Measurements from ENCODE around the gene GPR83.
"Not testable (repeated sequence)": the region's sequence is repeated elsewhere in the genome, so short reads cannot be mapped to it uniquely, and the experiment has no call there.

The GPR83 gene

GRCh38 chr11:94400839-94401772 lies at the start of gene GPR83:
Gene GPR83 (minus strand): TSS chr11:94401419. CDS start chr11:94401247, 172 bp downstream.
- FAIRE-seq: no peak

- FAIRE-seq: no peak
Observed at GRCh38 chr11:94450048-94450447, 48.8 kb upstream of the GPR83 start.

- FAIRE-seq: no peak
Observed at GRCh38 chr11:94449437-94449836, 48.2 kb upstream of the GPR83 start.

- FAIRE-seq: no peak
Observed at GRCh38 chr11:94449029-94449428, 47.8 kb upstream of the GPR83 start.

DNA sequence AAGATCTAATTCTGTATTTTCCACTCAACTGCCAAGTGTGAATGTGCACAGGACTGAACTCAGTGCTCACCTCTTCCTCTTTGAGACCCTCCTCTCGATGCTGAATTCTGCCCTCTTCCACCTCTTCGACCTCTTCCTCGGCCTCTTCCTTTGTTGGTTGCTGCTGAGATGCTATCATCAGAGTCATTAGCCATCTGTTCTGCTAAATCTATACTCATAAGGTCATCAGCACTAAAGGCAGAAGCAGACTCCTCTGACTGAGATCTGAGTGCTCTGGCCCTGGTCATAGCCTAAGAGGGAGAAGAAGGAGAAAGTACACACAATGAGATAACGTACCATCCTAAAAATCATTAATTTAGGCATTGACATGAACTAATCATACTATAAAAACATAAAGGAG lies 45.9 kb upstream of the GPR83 start:
- FAIRE-seq: no peak

GRCh38 chr11:94445641-94446040 lies 44.4 kb upstream of the GPR83 start:
- no peak for FAIRE-seq

DNA sequence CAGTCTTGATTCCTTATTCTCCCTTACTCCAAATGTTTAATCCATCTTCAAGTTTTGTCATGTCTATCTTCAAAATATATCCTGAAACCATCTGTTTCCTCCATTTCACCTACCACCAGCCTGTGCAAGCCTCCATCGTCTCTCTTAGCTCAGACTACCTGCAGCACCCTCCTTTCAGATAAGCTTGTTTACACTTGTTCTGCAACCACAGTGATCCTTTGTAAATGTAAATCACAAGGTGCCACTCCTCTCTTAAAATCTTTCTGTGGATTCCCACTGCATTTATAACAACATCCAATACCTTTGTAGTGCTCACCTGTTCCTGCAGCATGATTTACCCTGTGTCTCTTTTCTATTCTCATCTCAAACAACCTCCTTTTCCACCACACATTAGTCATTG lies 31.8 kb upstream of the GPR83 start:
- FAIRE-seq: no peak

GRCh38 chr11:94424662-94425061 lies 23.4 kb upstream of the GPR83 start:
- FAIRE-seq: no peak

- no peak for FAIRE-seq
Observed at GRCh38 chr11:94424011-94424410, 22.8 kb upstream of the GPR83 start.

DNA sequence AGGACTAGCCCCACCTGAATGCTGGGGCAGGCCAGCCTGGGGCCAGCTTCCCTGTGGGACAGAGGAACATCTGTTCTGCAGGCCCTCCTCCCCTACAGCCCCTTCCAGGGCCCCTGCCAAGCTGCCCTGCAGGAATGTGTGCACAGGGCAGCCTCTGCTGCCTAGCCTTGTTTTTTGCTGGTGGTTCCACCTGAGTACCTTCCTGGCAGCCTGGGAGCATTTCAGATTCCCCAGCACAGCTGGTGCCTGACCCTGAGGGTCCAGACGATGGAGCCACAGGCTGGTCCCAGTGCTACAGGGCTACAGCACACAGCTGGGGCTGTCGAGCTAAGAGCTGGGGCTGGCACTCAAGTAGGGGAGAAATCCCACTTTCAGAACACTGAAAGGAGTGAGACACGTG lies 22.3 kb upstream of the GPR83 start:
- FAIRE-seq: no peak

DNA sequence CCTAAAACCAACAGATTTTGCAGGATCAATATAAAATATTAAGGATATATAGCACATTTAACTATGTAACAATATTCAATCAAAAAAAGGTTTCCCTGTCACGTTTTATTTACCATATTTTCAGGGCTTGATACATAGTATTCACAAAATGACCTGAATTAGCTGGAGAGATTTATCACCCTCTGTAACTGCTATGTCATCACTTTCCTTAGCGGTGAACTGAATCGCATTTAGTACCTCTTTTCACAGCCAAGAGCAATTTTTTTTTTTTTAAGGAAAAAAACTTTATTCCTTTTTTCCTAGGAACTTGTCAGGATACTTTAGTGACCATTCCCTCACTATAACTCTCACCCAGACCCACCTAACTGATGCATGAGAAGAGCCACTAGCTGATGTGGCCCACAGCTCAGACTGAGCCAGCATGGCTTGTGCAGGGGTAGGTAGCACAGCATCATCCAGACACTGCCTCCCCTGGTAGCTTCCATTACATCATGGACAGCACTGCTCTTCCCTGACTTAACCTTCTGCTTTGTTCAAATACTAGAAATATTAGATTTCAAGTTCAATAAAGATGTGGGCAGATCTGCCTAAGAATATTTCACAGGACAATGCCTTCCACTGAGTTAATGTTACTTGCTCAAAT lies 17.0 kb upstream of the GPR83 start:
- FAIRE-seq: no peak

GRCh38 chr11:94417386-94417987 lies 16.3 kb upstream of the GPR83 start:
- peak; percentile 87 for FAIRE-seq

DNA sequence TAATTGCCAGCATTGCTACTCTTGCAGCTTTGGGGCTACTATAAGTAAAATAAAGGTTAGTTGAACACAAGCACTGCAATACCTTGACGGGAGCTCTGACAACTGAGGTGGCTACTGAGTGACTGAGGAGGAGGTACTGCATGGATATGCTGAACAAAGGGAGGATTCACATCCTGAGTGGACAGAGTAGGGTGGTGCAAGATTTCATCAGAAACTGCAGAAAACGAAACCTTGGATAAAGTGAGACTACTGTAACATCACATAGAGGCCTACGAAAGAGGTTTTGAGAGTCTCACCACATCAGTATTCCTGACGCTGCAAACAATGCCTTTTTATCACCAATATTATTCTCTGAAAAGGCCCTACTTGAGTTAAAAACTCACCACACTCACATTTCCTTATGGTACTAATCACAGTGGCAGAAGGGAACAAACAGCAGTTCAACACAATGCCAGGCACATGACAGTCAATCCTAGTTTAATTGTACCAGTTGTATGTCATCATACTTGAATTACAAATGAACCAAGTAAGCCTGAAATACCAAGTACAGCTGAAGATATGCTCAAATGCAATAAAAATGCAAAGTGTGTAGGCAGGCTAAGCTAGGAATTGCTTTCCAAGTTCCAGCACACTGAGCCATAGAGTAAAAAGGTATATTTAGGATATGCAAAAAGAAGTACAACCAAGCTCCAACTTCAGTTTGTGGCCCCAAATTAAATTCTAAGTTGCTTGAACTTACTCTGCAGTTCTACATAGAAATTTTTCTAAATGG lies 4.0 kb upstream of the GPR83 start:
- no peak for FAIRE-seq

DNA sequence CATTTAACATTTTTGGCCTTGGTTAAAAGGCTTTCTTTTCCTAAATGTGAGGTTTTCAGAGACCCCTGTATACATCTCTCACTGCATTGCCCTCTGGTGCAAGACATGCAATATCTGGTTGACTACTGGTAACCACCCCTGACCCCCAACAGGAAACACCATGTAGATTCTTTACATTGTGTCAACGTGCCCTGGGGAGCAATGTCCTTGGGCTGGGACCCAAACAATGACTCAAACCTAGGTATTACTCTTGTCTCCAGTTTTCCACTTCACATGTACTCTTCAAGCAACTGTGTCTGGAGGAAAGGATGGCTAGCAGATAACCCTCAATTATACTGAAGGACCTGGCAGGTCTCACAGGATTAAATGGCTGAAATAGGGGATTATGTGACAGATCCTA lies 1.1 kb upstream of the GPR83 start:
- no peak for FAIRE-seq

DNA sequence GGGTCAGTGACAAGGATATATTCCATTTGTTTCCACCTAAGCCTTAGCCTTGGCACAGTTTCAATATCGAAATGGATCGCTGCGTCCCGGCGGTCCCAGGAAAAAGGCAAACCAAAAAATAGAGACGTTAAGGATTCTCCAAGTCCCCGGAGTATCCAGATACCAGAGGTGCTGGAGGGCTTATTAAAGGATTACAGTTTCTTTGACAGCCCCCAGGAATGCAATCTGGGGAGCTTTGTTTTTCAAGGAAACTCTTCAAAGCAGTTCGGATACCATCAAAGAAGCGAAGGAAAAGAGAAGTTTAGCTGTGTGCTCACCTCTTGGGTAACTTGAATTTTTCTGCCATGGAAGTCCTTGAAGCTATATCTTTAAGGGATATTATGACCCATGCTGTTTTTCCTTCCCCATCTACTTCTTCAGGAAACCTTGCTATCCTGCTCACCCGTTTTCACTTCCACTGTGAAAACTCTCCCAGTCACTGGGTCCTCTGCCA lies 600 bp upstream of the GPR83 start:
- FAIRE-seq: no peak

DNA sequence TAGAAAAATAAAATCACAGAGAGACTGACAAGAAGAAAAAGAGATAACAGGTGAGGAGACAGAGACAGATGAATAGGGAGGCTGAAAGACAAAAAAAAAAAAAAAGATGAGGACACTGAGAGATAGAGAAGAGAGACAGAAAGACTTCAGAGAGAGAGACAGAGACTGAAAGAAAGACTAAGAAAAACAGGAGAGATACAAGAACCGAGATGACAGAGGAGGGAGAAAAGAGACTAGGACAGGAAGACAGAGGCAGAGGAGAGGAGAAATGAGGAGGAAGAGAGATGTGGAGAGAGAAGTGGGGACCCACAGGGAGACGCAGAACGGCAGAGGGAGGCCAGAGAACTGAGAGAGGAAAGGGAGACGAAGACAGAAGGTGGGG lies 771 bp downstream of the GPR83 start:
- FAIRE-seq: no peak

DNA sequence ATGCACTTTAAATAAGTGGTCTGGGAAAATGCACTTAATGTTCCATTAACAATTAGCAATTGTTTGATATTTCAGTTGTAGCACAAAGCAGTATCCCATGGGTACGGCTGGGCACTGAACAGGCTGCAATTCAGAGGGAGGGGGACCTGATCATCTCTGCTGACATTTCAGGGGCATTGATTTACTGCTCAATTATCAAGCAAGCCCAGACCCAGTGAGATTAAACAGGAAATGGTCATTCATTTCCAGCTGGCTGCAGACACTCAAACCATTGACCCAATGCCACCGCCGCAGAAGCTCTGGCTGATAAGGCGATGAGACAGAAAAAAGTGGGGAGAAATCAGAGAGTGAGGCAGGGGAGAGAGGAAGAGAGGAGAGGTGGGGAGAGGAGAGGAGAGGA lies 1.2 kb downstream of the GPR83 start:
- no peak for FAIRE-seq

DNA sequence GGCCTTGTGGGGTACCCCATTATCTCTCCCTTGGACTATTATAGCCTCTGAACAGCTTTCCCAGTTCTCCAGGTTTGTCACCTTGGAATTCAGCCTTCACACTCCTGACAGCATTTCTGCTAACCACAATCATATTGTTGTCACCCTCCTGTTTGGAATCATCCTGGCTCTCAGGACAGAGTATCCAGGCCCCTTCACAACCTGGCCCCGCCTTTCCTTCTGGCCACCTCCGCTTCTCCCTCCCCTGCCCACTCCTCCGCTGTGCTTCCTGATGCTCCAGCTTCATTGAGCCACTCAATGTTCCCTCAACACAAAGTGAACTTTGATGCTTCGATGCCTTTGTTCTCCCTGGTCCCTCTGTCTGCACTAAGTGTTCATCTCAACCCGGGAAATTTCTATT lies 3.1 kb downstream of the GPR83 start:
- no peak for FAIRE-seq

GRCh38 chr11:94396282-94396681 lies 4.9 kb downstream of the GPR83 start:
- FAIRE-seq: no peak

- FAIRE-seq: not testable (repeated sequence)
Observed at GRCh38 chr11:94391937-94392336, 9.3 kb downstream of the GPR83 start.

DNA sequence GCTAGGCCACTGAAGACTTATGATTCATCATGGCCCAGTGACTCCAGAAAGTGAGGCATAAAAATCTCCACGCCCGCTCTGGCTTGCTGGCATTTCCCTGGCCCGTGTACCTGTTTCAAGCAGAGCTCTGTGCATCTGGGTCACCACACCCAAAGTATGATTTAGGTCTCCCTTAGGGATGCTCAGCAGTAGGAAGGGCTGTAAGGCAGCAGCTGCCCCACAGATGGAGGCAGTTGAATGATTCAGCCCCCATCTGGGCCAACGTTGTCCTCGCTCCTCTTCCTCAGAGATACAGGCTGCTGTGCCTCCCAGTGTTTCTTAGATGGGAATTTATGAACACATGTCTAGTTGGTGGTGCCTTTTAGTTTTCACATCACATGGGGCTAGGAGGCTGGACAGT lies 21.6 kb downstream of the GPR83 start:
- no peak for FAIRE-seq

GRCh38 chr11:94376841-94377240 lies 24.4 kb downstream of the GPR83 start:
- no peak for FAIRE-seq

DNA sequence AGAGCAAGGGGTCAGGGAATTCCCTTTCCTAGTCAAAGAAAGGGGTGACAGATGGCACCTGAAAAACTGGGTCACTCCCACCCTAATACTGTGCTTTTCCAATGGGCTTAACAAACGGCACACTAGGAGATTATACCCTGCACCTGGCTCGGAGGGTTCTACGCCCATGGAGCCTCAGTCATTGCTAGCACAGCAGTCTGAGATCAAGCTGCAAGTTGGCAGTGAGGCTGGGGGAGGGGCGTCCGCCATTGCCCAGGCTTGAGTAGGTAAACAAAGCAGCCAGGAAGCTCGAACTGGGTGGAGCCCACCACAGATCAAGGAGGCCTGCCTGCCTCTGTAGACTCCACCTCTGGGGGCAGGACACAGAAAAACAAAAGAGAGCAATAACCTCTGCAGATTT lies 30.6 kb downstream of the GPR83 start:
- FAIRE-seq: not testable (repeated sequence)

Data from A204.1 (cell line).